ENCODE measurements around the gene RNGTT.

DNA sequence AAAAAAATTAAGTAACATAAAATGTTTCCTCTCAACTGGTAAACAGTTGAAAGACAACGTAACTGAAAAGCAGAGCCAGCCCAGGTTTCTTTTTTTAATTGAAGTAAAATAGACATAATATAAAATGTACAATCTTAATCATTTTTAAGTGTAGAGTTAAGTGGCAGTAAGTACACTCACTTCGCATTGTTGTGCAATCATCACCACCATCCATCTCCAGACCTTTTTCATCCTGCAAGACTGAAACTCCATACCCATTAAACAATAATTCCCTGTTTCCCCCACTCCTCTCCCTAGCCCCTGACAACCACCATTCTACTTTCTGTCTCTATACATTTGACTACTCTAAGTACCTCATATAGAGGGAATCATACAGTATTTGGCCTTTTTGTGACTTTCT, 395.7 kb downstream of the RNGTT start:
- no peak for TF ChIP-seq POLR2A (IDR thresholded peaks at IDR 0.05)
- TF ChIP-seq POLR2AphosphoS5 (IDR thresholded peaks at IDR 0.05) = no peak
